Stimulated activated CD4-positive, alpha-beta T cell treated with anti-CD3 and anti-CD28 coated beads, Interleukin-4, amount 100 ng/mL, for 1 hour (primary cell): ENCODE data around the gene GREM2.

Experiments used
- DNase-seq: peaks from one replicate; pipeline ENCODE4 v3.0.0-alpha.2; 2020

GREM2 gene

GRCh38 chr1:240496941-240497340 lies 115.0 kb downstream of the GREM2 start:
- DNase-seq: no peak

GRCh38 chr1:240496356-240496755 lies 115.6 kb downstream of the GREM2 start:
- DNase-seq: no peak

- no peak for DNase-seq
Observed at GRCh38 chr1:240495601-240496000, 116.4 kb downstream of the GREM2 start.

DNA sequence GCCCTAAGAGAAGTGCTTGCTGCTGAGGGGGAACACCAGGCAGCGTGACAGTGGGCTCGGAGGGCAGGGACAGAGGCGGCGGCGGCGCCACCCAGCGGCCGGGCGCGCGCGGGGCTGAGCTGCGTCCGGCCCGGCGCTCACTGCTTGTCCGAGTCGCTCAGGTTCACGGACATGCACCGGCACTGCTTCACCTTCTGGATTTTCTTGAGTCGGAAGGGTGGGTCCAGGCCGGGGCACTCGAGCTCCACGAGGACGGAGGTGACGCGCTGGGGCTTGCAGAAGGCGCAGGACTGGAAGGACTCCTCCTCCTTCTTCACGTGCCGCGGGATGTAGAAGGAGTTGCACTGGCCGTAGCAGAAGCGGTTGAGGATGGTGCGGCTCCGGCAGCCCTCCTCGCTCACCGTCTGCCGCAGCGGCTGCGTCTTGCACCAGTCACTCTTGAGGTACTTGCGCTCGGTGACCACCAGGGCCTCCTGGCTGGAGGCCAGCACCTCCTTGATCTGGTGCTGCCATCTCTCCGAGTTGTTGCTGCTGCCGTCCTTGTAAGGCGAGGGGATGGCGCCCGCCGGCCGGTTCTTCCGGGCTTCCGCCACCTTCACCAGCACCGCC lies 119.0 kb downstream of the GREM2 start:
- DNase-seq: no peak

- no peak for DNase-seq
Observed at GRCh38 chr1:240491796-240492195, 120.2 kb downstream of the GREM2 start.

DNA sequence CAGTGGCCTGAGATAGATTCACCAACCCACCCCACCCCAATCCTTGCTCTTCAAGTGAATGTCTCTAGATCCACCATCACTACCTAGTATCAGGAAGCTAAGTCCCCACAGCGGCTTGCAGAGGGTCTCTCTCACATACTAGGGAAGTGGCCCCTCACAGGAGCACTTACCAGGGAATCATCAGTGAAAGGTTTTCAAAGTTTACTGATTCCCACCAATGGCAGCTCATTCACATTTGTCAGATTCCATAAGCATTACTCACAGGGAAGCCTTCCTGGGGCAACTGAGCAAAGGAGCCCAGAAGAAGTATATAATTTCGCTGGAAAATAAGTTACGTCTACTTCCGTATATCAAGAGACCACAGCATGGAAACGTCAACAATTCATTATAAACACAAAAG lies 120.8 kb downstream of the GREM2 start:
- DNase-seq: no peak

DNA sequence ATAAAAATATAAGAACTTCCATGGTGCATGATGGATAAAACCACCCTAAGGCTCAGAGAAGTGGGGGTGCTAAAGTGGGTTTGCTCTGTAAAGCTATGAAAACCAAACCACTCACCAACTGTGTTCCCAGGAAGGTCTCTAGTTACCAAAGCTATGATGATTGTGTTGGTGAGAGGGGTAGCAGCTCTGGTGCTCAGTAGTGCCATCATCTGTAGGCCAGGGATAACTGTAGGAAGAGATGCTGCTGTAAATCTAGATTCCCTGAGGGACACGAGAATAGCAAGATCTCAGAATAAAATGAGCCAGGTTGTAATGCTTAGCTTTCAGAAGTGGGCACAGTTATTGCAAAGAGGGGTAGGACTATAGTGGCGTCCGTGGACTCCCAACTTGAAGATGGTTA lies 124.5 kb downstream of the GREM2 start:
- DNase-seq: no peak

GRCh38 chr1:240486611-240487010 lies 125.3 kb downstream of the GREM2 start:
- DNase-seq: no peak

DNA sequence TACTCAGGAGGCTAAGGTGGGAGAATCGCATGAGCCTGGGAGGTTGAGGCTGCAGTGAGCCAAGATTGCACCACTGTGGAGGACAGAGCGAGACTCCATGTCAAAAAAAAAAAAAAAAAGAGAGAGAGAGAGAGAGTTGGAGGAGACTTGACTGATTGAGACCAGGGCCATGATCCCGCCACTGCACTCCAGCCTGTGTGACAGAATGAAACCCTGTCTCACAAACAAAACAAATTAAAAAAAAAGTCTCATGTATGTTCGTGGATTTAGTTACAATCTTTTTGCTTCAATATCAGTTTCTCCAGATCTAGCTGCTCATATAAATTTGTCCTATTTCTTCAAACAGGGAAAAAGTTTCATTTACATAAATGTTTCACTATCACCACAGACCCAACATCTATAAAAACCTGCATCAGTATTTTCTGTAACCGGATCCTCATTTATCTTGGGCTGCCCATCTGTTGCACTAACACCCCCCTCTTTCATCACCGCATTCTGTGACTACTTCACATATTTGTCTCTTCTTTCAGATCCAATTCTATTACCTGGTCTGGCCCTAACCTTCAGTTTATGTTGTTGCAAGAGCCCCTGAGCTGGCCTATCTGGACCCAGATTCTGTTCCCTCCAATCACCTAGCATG lies 127.0 kb downstream of the GREM2 start:
- DNase-seq: no peak

- DNase-seq: no peak
Observed at GRCh38 chr1:240478536-240478935, 133.4 kb downstream of the GREM2 start.

- no peak for DNase-seq
Observed at GRCh38 chr1:240475832-240476231, 136.1 kb downstream of the GREM2 start.

DNA sequence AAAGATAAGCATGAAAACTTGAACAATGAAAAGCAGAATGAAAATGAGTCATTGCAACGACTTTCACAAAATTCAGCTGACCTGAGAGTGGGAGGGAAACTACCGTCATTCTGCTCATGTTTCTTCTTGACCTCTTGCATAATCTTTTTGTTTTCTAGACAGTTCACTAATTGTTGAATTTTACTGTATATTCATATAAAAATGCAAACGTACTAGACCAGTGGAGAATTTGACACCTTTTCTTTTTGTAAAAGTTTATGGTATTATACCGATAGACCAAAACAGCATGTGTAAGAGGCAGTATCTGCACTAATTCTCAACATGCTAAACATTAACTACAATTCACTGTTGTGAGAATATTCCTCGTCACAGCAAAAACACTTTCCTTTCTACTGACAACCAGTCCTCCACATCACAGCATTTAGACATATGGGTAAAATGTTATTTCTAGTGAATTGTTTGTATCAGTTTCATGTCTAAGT lies 137.8 kb downstream of the GREM2 start:
- no peak for DNase-seq

DNA sequence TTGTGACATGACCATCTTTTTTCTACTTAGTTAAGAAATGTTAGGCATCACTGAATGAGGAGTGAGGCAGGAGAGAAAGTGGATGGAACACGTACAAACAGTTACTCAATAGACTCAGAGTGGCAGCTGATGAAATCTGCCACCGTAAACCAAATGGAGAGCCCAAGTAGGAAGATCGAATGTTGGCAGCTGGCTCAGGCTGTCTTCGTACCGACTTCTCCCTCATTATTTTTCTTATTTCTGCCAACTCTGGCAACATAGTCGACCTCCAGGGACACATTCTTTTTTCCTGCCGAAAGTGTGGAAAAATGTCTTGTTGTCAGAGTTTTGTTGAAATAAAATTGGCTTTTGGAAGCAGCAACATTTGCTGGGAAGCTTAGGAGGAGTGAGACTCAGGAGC lies 143.3 kb downstream of the GREM2 start:
- DNase-seq: no peak

- DNase-seq: no peak
Observed at GRCh38 chr1:240467895-240468294, 144.1 kb downstream of the GREM2 start.

- DNase-seq: no peak
Observed at GRCh38 chr1:240466509-240466908, 145.4 kb downstream of the GREM2 start.

DNA sequence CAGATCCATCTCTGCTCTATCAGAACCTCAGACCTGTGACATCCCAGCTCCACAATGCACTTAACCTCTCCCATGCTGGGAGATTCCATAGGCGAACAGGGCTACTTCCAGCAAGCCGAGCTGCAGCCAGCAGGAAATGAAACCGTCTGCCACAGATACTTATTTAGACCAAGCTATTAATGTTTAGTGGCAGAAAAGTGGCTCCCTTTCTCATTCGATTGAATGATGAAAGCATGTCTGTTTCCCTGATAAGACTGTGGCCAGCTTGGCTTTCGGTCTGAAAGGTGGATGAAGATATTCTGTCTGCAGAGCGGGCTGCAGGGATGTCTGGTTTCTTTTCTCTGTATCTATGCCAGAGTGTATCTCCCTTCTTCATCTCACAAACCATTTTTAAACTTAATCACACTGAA lies 146.4 kb downstream of the GREM2 start:
- no peak for DNase-seq

- DNase-seq: no peak
Observed at GRCh38 chr1:240464099-240464498, 147.9 kb downstream of the GREM2 start.

DNA sequence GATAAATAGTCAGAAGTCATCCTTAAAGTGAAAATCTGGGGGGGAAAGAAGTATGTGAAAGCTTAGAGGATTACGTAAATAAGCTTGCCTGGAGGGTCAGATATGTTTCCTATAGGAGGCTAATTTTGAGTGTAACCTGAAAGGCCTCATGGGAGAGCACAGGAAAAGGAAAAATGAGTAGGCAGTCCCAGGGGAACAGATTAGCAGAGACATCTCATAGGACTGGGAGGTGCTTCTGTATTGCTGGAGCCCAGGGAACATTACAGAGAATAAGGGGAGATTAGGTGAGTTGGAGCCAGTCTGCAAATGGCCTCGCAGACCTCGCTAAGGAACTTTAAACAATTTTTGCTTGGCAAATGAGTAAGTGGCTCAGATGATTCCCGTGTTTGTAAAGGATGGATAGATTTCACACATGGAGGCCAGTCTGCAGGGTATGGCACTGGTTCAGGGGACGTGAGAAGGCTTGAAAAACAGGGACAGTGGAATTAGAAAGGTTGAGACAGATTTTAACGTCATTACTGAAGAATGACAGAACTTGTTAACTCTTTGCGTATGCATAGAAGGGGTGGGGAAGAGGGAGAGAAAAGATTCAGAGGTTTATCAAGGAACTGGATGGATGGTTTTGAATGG lies 149.1 kb downstream of the GREM2 start:
- no peak for DNase-seq

- DNase-seq: no peak
Observed at GRCh38 chr1:240462277-240462676, 149.7 kb downstream of the GREM2 start.

GRCh38 chr1:240457203-240457602 lies 154.8 kb downstream of the GREM2 start:
- no peak for DNase-seq

- DNase-seq: no peak
Observed at GRCh38 chr1:240455228-240455821, 156.6 kb downstream of the GREM2 start.

- DNase-seq: no peak
Observed at GRCh38 chr1:240445369-240445768, 166.6 kb downstream of the GREM2 start.

- no peak for DNase-seq
Observed at GRCh38 chr1:240441669-240442068, 170.3 kb downstream of the GREM2 start.
